ENCODE data around the gene IFITM5. TPM values are rescaled to one million over a fixed set of nuclear protein-coding genes. Genes with fewer than 3 reads are reported as not detected.

Gene IFITM5
- total RNA-seq, 1 experiment from 2014 or later, result not detected

GRCh38 chr11:256952-257737 lies 42.2 kb downstream of the IFITM5 start:
- in situ Hi-C loops (cut with HindIII; ENCODE audit: low pct_unique_long_range_greater_than_20kb, low sequenced_read_pairs), result no loop called here
- H3K36me3 ChIP-seq (ENCODE audit: control insufficient read depth, insufficient read depth, low read length), result peaks cover 2% of the 10 kb centered on the region; the same call in 1 of the 2 replicates
- ATAC-seq, result no peak
- no peak for TF ChIP-seq SIN3A (IDR thresholded peaks at IDR 0.05; ENCODE audit: borderline replicate concordance, insufficient read depth, low read depth, low read length)
- TF ChIP-seq REST (IDR thresholded peaks at IDR 0.05; ENCODE audit: insufficient read depth in 1 of 2, low read depth in 2 of 2, low read length in 1 of 2), result no peak
- no peak for TF ChIP-seq POLR2AphosphoS5 (IDR thresholded peaks at IDR 0.05; ENCODE audit: low read depth, low read length)
- no peak for TF ChIP-seq CTCF (IDR thresholded peaks at IDR 0.05)
- TF ChIP-seq TCF7L2 (IDR thresholded peaks at IDR 0.05; ENCODE audit: low read depth, low read length), result no peak
- ChIA-PET CTCF (no interaction called here), POLR2A (no interaction called here)
- intact Hi-C loops (cut with micrococcal nuclease; ENCODE audit: unreplicated experiment), result no loop called here
- H3K4me3 ChIP-seq (ENCODE audit: low read depth in 2 of 2, low read length in 2 of 2), result no peak overlapping the region
- no TSS peak for BruUV-seq (replicated peaks)
- no peaks in the 10 kb centered on the region for H3K9me3 ChIP-seq (ENCODE audit: control insufficient read depth, insufficient read depth, low read depth, low read length)
- H3K27me3 ChIP-seq (ENCODE audit: control insufficient read depth, insufficient read depth, low read length), result no peaks in the 10 kb centered on the region
- H3K27ac ChIP-seq (ENCODE audit: low read length), result no peak overlapping the region
- no peaks in the 10 kb centered on the region for H3K4me1 ChIP-seq (ENCODE audit: control insufficient read depth, insufficient read depth, low read length)
- no peak for DNase-seq (ENCODE audit: low read depth, low spot score)

- no peak overlapping the region for H3K4me3 ChIP-seq (ENCODE audit: low read depth in 2 of 2, low read length in 2 of 2)
- no peaks in the 10 kb centered on the region for H3K27me3 ChIP-seq (ENCODE audit: control insufficient read depth, insufficient read depth, low read length)
- H3K36me3 ChIP-seq (ENCODE audit: control insufficient read depth, insufficient read depth, low read length), result peaks cover 13% of the 10 kb centered on the region
- H3K9me3 ChIP-seq (ENCODE audit: control insufficient read depth, insufficient read depth, low read depth, low read length), result no peaks in the 10 kb centered on the region
- in situ Hi-C loops (cut with HindIII; ENCODE audit: low pct_unique_long_range_greater_than_20kb, low sequenced_read_pairs) (no loop called here), intact Hi-C loops (cut with micrococcal nuclease; ENCODE audit: unreplicated experiment) (no loop called here)
- no peak overlapping the region for H3K27ac ChIP-seq (ENCODE audit: low read length)
- H3K4me1 ChIP-seq (ENCODE audit: control insufficient read depth, insufficient read depth, low read length), result no peaks in the 10 kb centered on the region
- DNase-seq (ENCODE audit: low read depth, low spot score) (no peak), ATAC-seq (no peak)
- ChIA-PET POLR2A (no interaction called here), CTCF (interaction anchor here (0.6 kb wide), 1 partner anchor 46 kb away, joined by 4 read pairs; no protein-coding TSS in a partner anchor)
- BruUV-seq (replicated peaks), result no TSS peak
- TF ChIP-seq TCF7L2 (IDR thresholded peaks at IDR 0.05; ENCODE audit: low read depth, low read length), result no peak
- no peak for TF ChIP-seq POLR2AphosphoS5 (IDR thresholded peaks at IDR 0.05; ENCODE audit: low read depth, low read length)
- no peak for TF ChIP-seq REST (IDR thresholded peaks at IDR 0.05; ENCODE audit: insufficient read depth in 1 of 2, low read depth in 2 of 2, low read length in 1 of 2)
- TF ChIP-seq CTCF (IDR thresholded peaks at IDR 0.05), result no peak
Observed at GRCh38 chr11:255816-256215, 43.5 kb downstream of the IFITM5 start.
